ENCODE results near the gene TRIM38.
"Not testable (repeated sequence)": the region's sequence is repeated elsewhere in the genome, so short reads cannot be mapped to it uniquely, and the experiment has no call there.

The TRIM38 gene

GRCh38 chr6:26009817-26010216, 47.2 kb downstream of the TRIM38 start:
- Histone ChIP-seq H3K4me2 (ENCODE audit: insufficient read depth, low read length) (no peak overlapping the region), H3K27ac (ENCODE audit: low read length) (no peak overlapping the region), H3K4me3 (ENCODE audit: low read depth in 1 of 2, low read length in 2 of 2) (no peak overlapping the region), H3K9me3 (ENCODE audit: insufficient read depth, low read length, severe bottlenecking) (no peaks in the 10 kb centered on the region), H3K9ac (ENCODE audit: low read depth, low read length) (no peak overlapping the region), H2AFZ (ENCODE audit: low read depth, low read length) (no peak overlapping the region), H3K4me1 (ENCODE audit: insufficient read depth, low read length) (no peaks in the 10 kb centered on the region), H4K20me1 (ENCODE audit: insufficient read depth, low read length) (no peaks in the 10 kb centered on the region), H3K79me2 (ENCODE audit: insufficient read depth, low read length) (no peaks in the 10 kb centered on the region), H3K27me3 (ENCODE audit: insufficient read depth, low read length, poor library complexity) (no peaks in the 10 kb centered on the region), H3K36me3 (ENCODE audit: insufficient read depth, low read length) (no peaks in the 10 kb centered on the region)
- ATAC-seq (ENCODE audit: insufficient read depth, low read depth) = no peak
- DNase-seq = no peak
- TF ChIP-seq EZH2 (IDR thresholded peaks at IDR 0.05; ENCODE audit: borderline replicate concordance, low read depth, low read length, severe bottlenecking) = no peak
- TF ChIP-seq CTCF (IDR thresholded peaks at IDR 0.05; ENCODE audit: borderline replicate concordance, extremely low read depth, low read length, poor library complexity, severe bottlenecking) = no peak

- Histone ChIP-seq H3K27ac (ENCODE audit: low read length) (no peak overlapping the region), H3K9me3 (ENCODE audit: insufficient read depth, low read length, severe bottlenecking) (no peaks in the 10 kb centered on the region), H3K27me3 (ENCODE audit: insufficient read depth, low read length, poor library complexity) (no peaks in the 10 kb centered on the region), H3K9ac (ENCODE audit: low read depth, low read length) (no peak overlapping the region), H3K79me2 (ENCODE audit: insufficient read depth, low read length) (no peaks in the 10 kb centered on the region), H3K4me1 (ENCODE audit: insufficient read depth, low read length) (no peaks in the 10 kb centered on the region), H3K4me3 (ENCODE audit: low read depth in 1 of 2, low read length in 2 of 2) (no peak overlapping the region), H2AFZ (ENCODE audit: low read depth, low read length) (no peak overlapping the region), H3K36me3 (ENCODE audit: insufficient read depth, low read length) (no peaks in the 10 kb centered on the region), H4K20me1 (ENCODE audit: insufficient read depth, low read length) (no peaks in the 10 kb centered on the region), H3K4me2 (ENCODE audit: insufficient read depth, low read length) (no peak overlapping the region)
- DNase-seq (no peak), ATAC-seq (ENCODE audit: insufficient read depth, low read depth) (no peak)
- no peak for TF ChIP-seq CTCF (IDR thresholded peaks at IDR 0.05; ENCODE audit: borderline replicate concordance, extremely low read depth, low read length, poor library complexity, severe bottlenecking)
- TF ChIP-seq EZH2 (IDR thresholded peaks at IDR 0.05; ENCODE audit: borderline replicate concordance, low read depth, low read length, severe bottlenecking) = no peak
Observed at GRCh38 chr6:26012061-26012460, 49.5 kb downstream of the TRIM38 start.

GRCh38 chr6:26014386-26014785, 51.8 kb downstream of the TRIM38 start:
- DNase-seq; H3K4me2 ChIP-seq (ENCODE audit: insufficient read depth, low read length); H3K36me3 ChIP-seq (ENCODE audit: insufficient read depth, low read length); H3K4me3 ChIP-seq (ENCODE audit: low read depth in 1 of 2, low read length in 2 of 2); H3K27ac ChIP-seq (ENCODE audit: low read length); H3K4me1 ChIP-seq (ENCODE audit: insufficient read depth, low read length); ATAC-seq (ENCODE audit: insufficient read depth, low read depth); H3K9me3 ChIP-seq (ENCODE audit: insufficient read depth, low read length, severe bottlenecking); H3K9ac ChIP-seq (ENCODE audit: low read depth, low read length); H3K79me2 ChIP-seq (ENCODE audit: insufficient read depth, low read length); H4K20me1 ChIP-seq (ENCODE audit: insufficient read depth, low read length); H2AFZ ChIP-seq (ENCODE audit: low read depth, low read length); H3K27me3 ChIP-seq (ENCODE audit: insufficient read depth, low read length, poor library complexity): not testable (repeated sequence)

- Histone ChIP-seq H3K9ac (ENCODE audit: low read depth, low read length) (no peak overlapping the region), H3K27me3 (ENCODE audit: insufficient read depth, low read length, poor library complexity) (no peaks in the 10 kb centered on the region), H3K36me3 (ENCODE audit: insufficient read depth, low read length) (no peaks in the 10 kb centered on the region; the same call in 1 of the 2 replicates), H4K20me1 (ENCODE audit: insufficient read depth, low read length) (no peaks in the 10 kb centered on the region), H3K4me3 (ENCODE audit: low read depth in 1 of 2, low read length in 2 of 2) (no peak overlapping the region), H3K79me2 (ENCODE audit: insufficient read depth, low read length) (peaks cover 6% of the 10 kb centered on the region), H2AFZ (ENCODE audit: low read depth, low read length) (no peak overlapping the region), H3K9me3 (ENCODE audit: insufficient read depth, low read length, severe bottlenecking) (no peaks in the 10 kb centered on the region), H3K4me2 (ENCODE audit: insufficient read depth, low read length) (no peak overlapping the region), H3K4me1 (ENCODE audit: insufficient read depth, low read length) (peaks cover 7% of the 10 kb centered on the region), H3K27ac (ENCODE audit: low read length) (no peak overlapping the region)
- TF ChIP-seq EZH2 (IDR thresholded peaks at IDR 0.05; ENCODE audit: borderline replicate concordance, low read depth, low read length, severe bottlenecking) = no peak
- TF ChIP-seq CTCF (IDR thresholded peaks at IDR 0.05; ENCODE audit: borderline replicate concordance, extremely low read depth, low read length, poor library complexity, severe bottlenecking) = no peak
- DNase-seq (no peak), ATAC-seq (ENCODE audit: insufficient read depth, low read depth) (no peak)
Observed at GRCh38 chr6:26016245-26016962, 53.8 kb downstream of the TRIM38 start.

Data from DND-41 (cell line).